CD14-positive monocyte (primary cell): ENCODE measurements around the gene PTPRN2. TPM values are rescaled to one million over a fixed set of nuclear protein-coding genes. Genes with fewer than 3 reads are reported as not detected.

Experiments
- DNase-seq, 3 donors: peaks; one replicate each; pipeline ENCODE4 v3.0.0-alpha.2; 2011 to 2022
- H2AFZ ChIP-seq: 2 replicates; pipeline ENCODE4 v1.6.0; 2012; ENCODE audit warnings: mild to moderate bottlenecking, low read depth, low read length, inconsistent platforms; ENCODE audit not compliant: insufficient read depth, poor library complexity, severe bottlenecking
- H3K27ac ChIP-seq, 2 donors: 1 replicate in 1 of 2; 2 replicates in 1 of 2; pipeline ENCODE4 v1.5.1; 2012 to 2013; ENCODE audit warnings: low read length in 2 of 2, control low read depth in 1 of 2, inconsistent platforms in 1 of 2, low read depth in 1 of 2, mild to moderate bottlenecking in 1 of 2
- H3K27me3 ChIP-seq, 2 donors: one replicate each; pipeline versions ENCODE4 v1.6.0 to v1.6.1; 2011 to 2013; ENCODE audit warnings: low read length in 2 of 2; ENCODE audit not compliant: control insufficient read depth in 2 of 2, insufficient read depth in 2 of 2
- H3K36me3 ChIP-seq, 2 donors: replicated peaks in 1 of 2; 1 replicate in 1 of 2; 2 replicates in 1 of 2; pipeline versions ENCODE4 v1.5.1 to v1.6.1; 2012 to 2013; ENCODE audit warnings: low read length in 2 of 2, control low read depth in 1 of 2, inconsistent platforms in 1 of 2, mild to moderate bottlenecking in 1 of 2; ENCODE audit not compliant: insufficient read depth in 2 of 2, control insufficient read depth in 1 of 2
- H3K4me1 ChIP-seq, 2 donors: 1 replicate in 1 of 2; 2 replicates in 1 of 2; pipeline versions ENCODE4 v1.5.1 to v1.6.1; 2012 to 2013; ENCODE audit warnings: low read length in 2 of 2, control low read depth in 1 of 2, inconsistent platforms in 1 of 2, mild to moderate bottlenecking in 1 of 2, moderate library complexity in 1 of 2; ENCODE audit not compliant: insufficient read depth in 2 of 2, control insufficient read depth in 1 of 2
- H3K4me2 ChIP-seq: replicated peaks from 2 replicates; pipeline ENCODE3; 2012; ENCODE audit warnings: low read length, moderate library complexity, mild to moderate bottlenecking; ENCODE audit not compliant: poor library complexity, severe bottlenecking; ENCODE audit errors: extremely low read depth
- H3K4me3 ChIP-seq, 3 experiments: fragments of 200-600 bp in 1 of 3; sonication (generic) in 1 of 3; replicated peaks in 1 of 3; 1 replicate in 2 of 3; 2 replicates in 1 of 3; pipeline ENCODE4 v1.5.1; 2011 to 2013; ENCODE audit warnings: low read length in 3 of 3, mild to moderate bottlenecking in 3 of 3, control low read depth in 2 of 3, low read depth in 2 of 3, inconsistent platforms in 1 of 3, moderate library complexity in 1 of 3
- H3K79me2 ChIP-seq: 2 replicates; pipeline ENCODE4 v1.6.0; 2012; ENCODE audit warnings: mild to moderate bottlenecking, control low read depth, inconsistent platforms, low read length, moderate library complexity; ENCODE audit not compliant: insufficient read depth
- H3K9ac ChIP-seq: 2 replicates; pipeline ENCODE4 v1.6.0; 2017; ENCODE audit warnings: low read length, mild to moderate bottlenecking; ENCODE audit not compliant: insufficient read depth, poor library complexity, severe bottlenecking
- H3K9me3 ChIP-seq, 2 donors: replicated peaks in 1 of 2; 1 replicate in 1 of 2; 2 replicates in 1 of 2; pipeline versions ENCODE4 v1.5.1 to v1.6.1; 2012 to 2013; ENCODE audit warnings: low read length in 2 of 2, control low read depth in 1 of 2; ENCODE audit not compliant: control insufficient read depth in 1 of 2, insufficient read depth in 1 of 2
- H4K20me1 ChIP-seq: 2 replicates; pipeline ENCODE4 v1.6.0; 2012; ENCODE audit warnings: mild to moderate bottlenecking, low read length, control low read depth, moderate library complexity; ENCODE audit not compliant: insufficient read depth
- H3K27ac Mint-ChIP-seq, 7 donors: one replicate each; pipeline ENCODE4 v1.8.0; 2020; ENCODE audit warnings: mild to moderate bottlenecking in 7 of 7, mixed read lengths in 7 of 7, moderate library complexity in 6 of 7, inconsistent platforms in 2 of 7
- H3K27me3 Mint-ChIP-seq, 3 donors: one replicate each; pipeline ENCODE4 v1.8.0; 2021 to 2022; ENCODE audit warnings: low read depth in 3 of 3, mild to moderate bottlenecking in 3 of 3, mixed read lengths in 3 of 3, moderate library complexity in 3 of 3, inconsistent platforms in 1 of 3
- H3K36me3 Mint-ChIP-seq, 2 donors: one replicate each; pipeline ENCODE4 v1.8.0; 2020; ENCODE audit warnings: mixed read lengths in 2 of 2, inconsistent platforms in 1 of 2, mild to moderate bottlenecking in 1 of 2
- H3K4me1 Mint-ChIP-seq: one replicate; pipeline ENCODE4 v1.8.0; 2020; ENCODE audit warnings: mild to moderate bottlenecking, mixed read lengths
- H3K4me3 Mint-ChIP-seq, 2 donors: one replicate each; pipeline ENCODE4 v1.8.0; 2020; ENCODE audit warnings: mild to moderate bottlenecking in 2 of 2, mixed read lengths in 2 of 2, moderate library complexity in 1 of 2
- H3K9me3 Mint-ChIP-seq, 7 donors: one replicate each; pipeline ENCODE4 v1.8.0; 2020 to 2022; ENCODE audit warnings: mixed read lengths in 7 of 7, mild to moderate bottlenecking in 6 of 7, moderate library complexity in 6 of 7, inconsistent platforms in 2 of 7
- CTCF ChIP-seq: fragments of 200-600 bp; IDR thresholded peaks from one replicate; pipeline ENCODE4 v1.8.0; 2022; ENCODE audit warnings: antibody characterized with exemption, mild to moderate bottlenecking
- WGBS: methylation state at CpG from one replicate; pipeline ENCODE4 v1.1.5; 2013; ENCODE audit warnings: missing lambda C conversion rate; ENCODE audit not compliant: insufficient coverage; 5-methylcytosine and 5-hydroxymethylcytosine counted together
- intact Hi-C, 2 donors: fragments of 100-400 bp; cut with micrococcal nuclease; formaldehyde crosslinking; loops; one replicate each; pipeline versions ENCODE4 v1.15.0 to v1.15.1; 2023
- polyA plus RNA-seq, 3 donors: library from polyadenylated mRNA; depleted of rRNA in 1 of 3; unstranded in 2 of 3; stranded (reverse) in 1 of 3; fragments of 300-500 nt in 2 of 3; fragments of >200 nt in 1 of 3; fragmentation: Illumina TruSeq in 2 of 3; gene quantifications; 1 replicate in 2 of 3; 2 replicates in 1 of 3; pipeline ENCODE4 v1.2.3, GENCODE V29; 2012 to 2021

Gene PTPRN2
- polyA plus RNA-seq, 3 donors: 0.25 to 1.4 (median 0.97) TPM

GRCh38 chr7:157721468-157722136, 866.0 kb downstream of the PTPRN2 start:
- peaks cover 4 to 11% (median 4%) of the 10 kb centered on the region in 3 donors for H3K27me3 Mint-ChIP-seq
- H3K9me3 Mint-ChIP-seq: no peaks in the 10 kb centered on the region
- Histone ChIP-seq H4K20me1 (no peaks in the 10 kb centered on the region), H3K79me2 (no peaks in the 10 kb centered on the region), H3K9me3 (peaks cover 5 to 7% of the 10 kb centered on the region in 2 donors), H3K36me3 (no peaks in the 10 kb centered on the region), H3K27me3 (no peaks in the 10 kb centered on the region), H3K4me1 (no peaks in the 10 kb centered on the region), H3K4me2 (no peak overlapping the region), H2AFZ (no peak overlapping the region), H3K9ac (no peak overlapping the region), H3K27ac (no peak overlapping the region), H3K4me3 (no peak overlapping the region)
- no peak for DNase-seq
- H3K4me3 Mint-ChIP-seq: no peak overlapping the region
- WGBS: 92% methylated on average over 20 of the region's 26 CpGs
- H3K36me3 Mint-ChIP-seq: no peaks in the 10 kb centered on the region
- no peak for TF ChIP-seq CTCF
- no peaks in the 10 kb centered on the region for H3K4me1 Mint-ChIP-seq
- H3K27ac Mint-ChIP-seq: peak overlapping the region in 1 of 7 donors; percentile 26
- intact Hi-C loops: no loop called here

- Mint-ChIP-seq H3K27me3 (peaks cover 4 to 12% (median 6%) of the 10 kb centered on the region in 3 donors), H3K9me3 (peaks cover 0 to 9% (median 2%) of the 10 kb centered on the region in 7 donors), H3K36me3 (no peaks in the 10 kb centered on the region), H3K4me1 (no peaks in the 10 kb centered on the region), H3K27ac (peak overlapping the region in 1 of 7 donors; percentile 75), H3K4me3 (no peak overlapping the region)
- Histone ChIP-seq H4K20me1 (no peaks in the 10 kb centered on the region), H3K36me3 (no peaks in the 10 kb centered on the region), H3K4me3 (no peak overlapping the region), H3K9me3 (peaks cover 5 to 11% of the 10 kb centered on the region in 2 donors), H3K4me1 (no peaks in the 10 kb centered on the region), H3K27me3 (no peaks in the 10 kb centered on the region), H3K79me2 (no peaks in the 10 kb centered on the region), H3K27ac (no peak overlapping the region), H2AFZ (no peak overlapping the region), H3K9ac (no peak overlapping the region), H3K4me2 (no peak overlapping the region)
- intact Hi-C loops: no loop called here
- 98% methylated on average over 26 of the region's 36 CpGs for whole genome bisulfite sequencing
- no peak for TF ChIP-seq CTCF
- DNase-seq: no peak
Measured at GRCh38 chr7:157719705-157720655, 867.6 kb downstream of the PTPRN2 start.
